Spleen (tissue), 11 donors: ENCODE data around the gene SPOP. TPM values are rescaled to one million over a fixed set of nuclear protein-coding genes. Genes with fewer than 3 reads are reported as not detected.

Experiments used
- DNase-seq: peaks from one replicate; pipeline ENCODE4 v3.0.0-alpha.2; 2020
- H3K27ac ChIP-seq, 8 donors: fragments of 200-600 bp; sonication (generic) in 7 of 8; 1 replicate in 4 of 8; 2 replicates in 4 of 8; pipeline versions ENCODE4 v1.5.0 to v1.8.0; 2016 to 2021; ENCODE audit warnings: inconsistent platforms in 4 of 8, mild to moderate bottlenecking in 4 of 8, moderate library complexity in 1 of 8
- H3K27me3 ChIP-seq, 7 donors: fragments of 200-600 bp; sonication (generic) in 6 of 7; replicated peaks in 1 of 7; 1 replicate in 4 of 7; 2 replicates in 3 of 7; pipeline versions ENCODE4 v1.5.0 to v1.8.0; 2016 to 2021; ENCODE audit warnings: inconsistent platforms in 3 of 7, mild to moderate bottlenecking in 1 of 7
- H3K36me3 ChIP-seq, 6 donors: fragments of 200-600 bp; sonication (generic) in 5 of 6; 1 replicate in 4 of 6; 2 replicates in 2 of 6; pipeline versions ENCODE4 v1.5.0 to v1.8.0; 2016 to 2021; ENCODE audit warnings: inconsistent platforms in 2 of 6
- H3K4me1 ChIP-seq, 6 donors: fragments of 200-600 bp; sonication (generic) in 5 of 6; 1 replicate in 3 of 6; 2 replicates in 3 of 6; pipeline versions ENCODE4 v1.5.0 to v1.8.0; 2016 to 2021; ENCODE audit warnings: inconsistent platforms in 3 of 6
- H3K4me3 ChIP-seq, 8 donors: fragments of 200-600 bp; sonication (generic) in 7 of 8; 1 replicate in 4 of 8; 2 replicates in 4 of 8; pipeline versions ENCODE4 v1.5.0 to v1.8.0; 2016 to 2021; ENCODE audit warnings: inconsistent platforms in 4 of 8, mild to moderate bottlenecking in 4 of 8, moderate library complexity in 2 of 8
- H3K9me3 ChIP-seq, 8 donors: fragments of 200-600 bp; sonication (generic) in 7 of 8; 1 replicate in 4 of 8; 2 replicates in 4 of 8; pipeline versions ENCODE4 v1.5.0 to v1.8.0; 2016 to 2021; ENCODE audit warnings: inconsistent platforms in 4 of 8
- CTCF ChIP-seq, 11 experiments: fragments of 200-600 bp in 7 of 11; fragments of 450-650 bp in 4 of 11; sonication (generic) in 4 of 11; IDR thresholded peaks in 8 of 11; conservative IDR thresholded peaks in 3 of 11; 1 replicate in 7 of 11; 2 replicates in 4 of 11; pipeline versions ENCODE4 v1.4.0 to v1.8.0; 2016 to 2021; ENCODE audit warnings: antibody characterized with exemption in 11 of 11, inconsistent platforms in 4 of 11, mild to moderate bottlenecking in 1 of 11
- POLR2A ChIP-seq, 3 donors: fragments of 450-650 bp; IDR thresholded peaks; one replicate each; pipeline ENCODE4 v1.5.1; 2017; ENCODE audit warnings: antibody characterized with exemption in 3 of 3, mild to moderate bottlenecking in 1 of 3
- POLR2AphosphoS5 ChIP-seq, 3 donors: sonication (generic); formaldehyde crosslinking; IDR thresholded peaks; one replicate each; pipeline ENCODE4 v1.5.1; 2017; ENCODE audit warnings: antibody characterized with exemption in 3 of 3
- WGBS, 5 donors: extraction: QIAGEN DNeasy Blood & Tissue Kit in 3 of 5; methylation state at CpG; one replicate each; pipeline versions ENCODE4 v1.1.5 to v1.1.7; 2013 to 2018; 5-methylcytosine and 5-hydroxymethylcytosine counted together
- intact Hi-C: fragments of 100-400 bp; cut with DNase I; formaldehyde crosslinking; loops from one replicate; pipeline ENCODE4 v1.15.0; 2023; ENCODE audit warnings: low total_unique reads
- polyA plus RNA-seq, 3 donors: library from polyadenylated mRNA; stranded (reverse); fragments of 200-250 nt; gene quantifications; one replicate each; pipeline ENCODE4 v1.2.1, GENCODE V29; 2013
- total RNA-seq, 7 donors: library from RNA; depleted of rRNA in 3 of 7; stranded (reverse); fragments of >200 nt in 3 of 7; fragmentation: NEBNext Ultra II Directional in 4 of 7; extraction: Animal tissue kit (Norgen Biotek cat#: 25700) in 4 of 7; gene quantifications; one replicate each; pipeline versions ENCODE4 v1.1.0 to v1.2.1, GENCODE V29; 2016 to 2021
- donor health status: healthy with polysubstance abuse.
- donor health status: DM: no; HTN: no; CAD: no; lungs with moderate emphysema.
- donor health status: DM: no; HTN: no; CAD: no.
- donor health status: Bipolar disorder and iron deficiency.
- donor health status: healthy.
- donor health status: DM: no; HTN: no; CAD: no.
- donor health status: DM: yes; HTN: yes; CAD: no.

SPOP gene
- total and polyA plus RNA-seq, 10 donors, result 23.7 to 86.4 (median 67.8) TPM

DNA sequence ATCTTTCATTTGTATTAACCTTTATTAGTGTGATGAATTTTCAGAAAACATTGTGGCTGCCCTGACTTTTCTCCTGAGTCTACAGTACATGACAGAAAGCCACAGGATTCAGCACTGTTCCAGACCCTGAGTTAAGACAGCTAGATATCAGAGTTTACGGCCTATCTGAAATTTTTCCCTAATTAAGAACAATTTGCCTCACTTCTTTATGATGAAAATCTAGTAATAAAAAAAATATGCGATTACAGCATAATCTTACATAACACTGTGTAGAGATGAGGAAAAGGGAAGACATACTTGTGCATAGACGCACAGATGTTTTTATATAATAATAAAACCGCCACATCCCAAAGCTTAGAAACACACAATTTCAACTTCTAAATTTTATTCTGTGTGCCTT is 7.3 kb downstream of the SPOP start:
- no peak overlapping the region for H3K4me3 ChIP-seq
- H3K36me3 ChIP-seq, result peaks cover 0 to 51% (median 1%) of the 10 kb centered on the region in 6 donors
- DNase-seq, result no peak
- H3K27ac ChIP-seq, result no peak overlapping the region
- H3K9me3 ChIP-seq, result no peaks in the 10 kb centered on the region
- 52 to 84% (median 67%) methylated on average over 4 of the region's 4 CpGs for WGBS, 5 donors
- peaks cover 20 to 86% (median 66%) of the 10 kb centered on the region in 6 donors for H3K4me1 ChIP-seq
- TF ChIP-seq POLR2A (IDR thresholded peaks at IDR 0.05) (no peak), CTCF (IDR thresholded peaks at IDR 0.05 in 8 of 11, conservative IDR thresholded peaks at IDR 0.05 in 3 of 11) (no peak), POLR2AphosphoS5 (IDR thresholded peaks at IDR 0.05) (no peak)
- no peaks in the 10 kb centered on the region for H3K27me3 ChIP-seq
- intact Hi-C loops, result no loop called here

- TF ChIP-seq POLR2AphosphoS5 (IDR thresholded peaks at IDR 0.05) (no peak), POLR2A (IDR thresholded peaks at IDR 0.05) (no peak), CTCF (IDR thresholded peaks at IDR 0.05 in 8 of 11, conservative IDR thresholded peaks at IDR 0.05 in 3 of 11) (no peak)
- no peak overlapping the region for H3K4me3 ChIP-seq
- 85 to 97% (median 90%) methylated on average over 1 of the region's 1 CpG for WGBS, 5 donors
- H3K9me3 ChIP-seq, result no peaks in the 10 kb centered on the region
- DNase-seq, result no peak
- no peaks in the 10 kb centered on the region for H3K27me3 ChIP-seq
- no peak overlapping the region for H3K27ac ChIP-seq
- peaks cover 14 to 82% (median 62%) of the 10 kb centered on the region in 6 donors for H3K4me1 ChIP-seq
- peaks cover 0 to 46% (median under 1%) of the 10 kb centered on the region in 6 donors for H3K36me3 ChIP-seq
- intact Hi-C loops, result no loop called here
These were observed 7.9 kb downstream of the SPOP start for GRCh38 chr17:49670002-49670401.

- peak overlapping the region in 2 of 8 donors; percentile 4 to 18 for H3K27ac ChIP-seq
- H3K9me3 ChIP-seq, result no peaks in the 10 kb centered on the region
- 65 to 85% (median 79%) methylated on average over 2 of the region's 2 CpGs for WGBS, 5 donors
- peaks cover 0 to 36% (median under 1%) of the 10 kb centered on the region in 6 donors for H3K36me3 ChIP-seq
- no peak overlapping the region for H3K4me3 ChIP-seq
- no peak for DNase-seq
- TF ChIP-seq CTCF (IDR thresholded peaks at IDR 0.05 in 8 of 11, conservative IDR thresholded peaks at IDR 0.05 in 3 of 11) (no peak), POLR2AphosphoS5 (IDR thresholded peaks at IDR 0.05) (no peak), POLR2A (IDR thresholded peaks at IDR 0.05) (no peak)
- no peaks in the 10 kb centered on the region for H3K27me3 ChIP-seq
- intact Hi-C loops, result no loop called here
- peaks cover 7 to 82% (median 61%) of the 10 kb centered on the region in 6 donors for H3K4me1 ChIP-seq
These were observed 10.0 kb downstream of the SPOP start for GRCh38 chr17:49667854-49668253.

- DNase-seq, result no peak
- 59 to 73% (median 67%) methylated on average over 3 of the region's 3 CpGs for WGBS, 5 donors
- H3K27ac ChIP-seq, result peak overlapping the region in 2 of 8 donors; percentile 10 to 37
- H3K4me3 ChIP-seq, result no peak overlapping the region
- H3K36me3 ChIP-seq, result peaks cover 0 to 52% (median 1%) of the 10 kb centered on the region in 6 donors
- TF ChIP-seq POLR2A (IDR thresholded peaks at IDR 0.05) (no peak), CTCF (IDR thresholded peaks at IDR 0.05 in 8 of 11, conservative IDR thresholded peaks at IDR 0.05 in 3 of 11) (no peak), POLR2AphosphoS5 (IDR thresholded peaks at IDR 0.05) (no peak)
- no peaks in the 10 kb centered on the region for H3K9me3 ChIP-seq
- peaks cover 3 to 75% (median 37%) of the 10 kb centered on the region in 6 donors for H3K4me1 ChIP-seq
- H3K27me3 ChIP-seq, result no peaks in the 10 kb centered on the region
- intact Hi-C loops, result no loop called here
These were observed 13.1 kb downstream of the SPOP start for GRCh38 chr17:49664706-49665211.
